ENCODE measurements around the gene RNU11. TPM values are rescaled to one million over a fixed set of nuclear protein-coding genes. Genes with fewer than 3 reads are reported as not detected.

RNU11 gene
- polyA plus RNA-seq, 1 donor (not counting 4 experiments of a cell fraction or from before 2014, with no cell fraction given) = not detected

DNA sequence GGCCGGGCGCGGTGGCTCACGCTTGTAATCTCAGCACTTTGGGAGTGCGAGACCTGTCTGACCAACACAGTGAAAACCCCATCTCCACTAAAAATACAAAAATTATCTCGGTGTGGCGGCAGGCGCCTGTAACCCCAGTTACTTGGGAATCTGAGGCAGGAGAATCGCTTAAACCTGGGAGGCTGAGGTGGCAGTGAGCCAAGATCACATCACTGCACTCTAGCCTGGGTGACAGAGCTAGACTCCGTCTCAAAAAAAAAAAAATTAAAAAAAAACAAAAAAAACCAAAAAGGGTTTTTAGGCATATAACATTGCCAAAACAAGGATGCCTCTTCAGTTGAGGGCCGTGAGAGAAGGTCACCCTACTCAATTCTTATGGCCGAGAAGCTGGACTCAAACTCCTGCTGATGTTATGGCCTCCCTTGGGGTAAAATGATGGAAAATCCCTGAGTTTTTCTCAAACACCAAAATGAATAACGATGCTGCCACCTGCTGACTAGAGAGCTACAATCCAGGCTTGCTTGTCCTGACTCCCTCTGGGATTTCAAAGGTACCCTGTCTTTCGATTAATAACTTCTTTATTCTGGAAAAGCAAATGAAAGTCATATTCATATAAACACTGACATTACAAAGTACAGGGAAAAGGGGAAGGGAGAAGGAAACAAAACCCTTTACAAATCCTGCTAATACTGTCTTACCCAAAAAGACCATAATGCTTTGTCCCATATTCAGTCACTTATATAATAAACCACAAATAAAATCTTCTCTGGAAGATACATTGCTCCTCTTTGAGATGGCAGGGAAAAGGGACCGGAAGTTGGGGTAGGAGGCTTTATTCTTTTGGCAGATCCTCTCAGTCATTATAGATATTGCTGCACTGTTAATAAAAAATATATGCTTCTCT lies 45.6 kb upstream of the RNU11 start:
- Histone ChIP-seq H3K9ac (ENCODE audit: control insufficient read depth, extremely low read depth, insufficient read depth, low read length) (peak overlapping the region; percentile 52), H3K4me1 (ENCODE audit: control insufficient read depth, extremely low read depth, insufficient read depth, low read length) (peaks cover 25% of the 10 kb centered on the region), H2AFZ (ENCODE audit: control insufficient read depth, low read length) (no peak overlapping the region), H3K4me3 (ENCODE audit: control insufficient read depth in 2 of 3, extremely low read depth in 1 of 3, insufficient read depth in 2 of 3, low read depth in 1 of 3, low read length in 3 of 3) (no peak overlapping the region), H4K20me1 (ENCODE audit: control insufficient read depth, extremely low read depth, insufficient read depth, low read length) (no peaks in the 10 kb centered on the region), H3K9me1 (ENCODE audit: control insufficient read depth, extremely low read depth, insufficient read depth, low read length) (no peaks in the 10 kb centered on the region), H3K9me3 (ENCODE audit: control insufficient read depth, low read depth, low read length) (no peaks in the 10 kb centered on the region), H3K79me2 (ENCODE audit: control insufficient read depth, insufficient read depth, low read length) (no peaks in the 10 kb centered on the region), H3K4me2 (ENCODE audit: control insufficient read depth, extremely low read depth, insufficient read depth, low read depth, low read length) (no peak overlapping the region), H3K27me3 (ENCODE audit: control insufficient read depth, extremely low read depth, insufficient read depth, low read length) (no peaks in the 10 kb centered on the region), H3K36me3 (ENCODE audit: control insufficient read depth in 2 of 2, extremely low read depth in 1 of 2, insufficient read depth in 2 of 2, low read length in 2 of 2) (peaks cover 14 to 20% of the 10 kb centered on the region in 2 experiments), H3K27ac (ENCODE audit: control insufficient read depth, insufficient read depth, low read length) (peak overlapping the region; percentile 65)
- no peak for TF ChIP-seq EZH2 (IDR thresholded peaks at IDR 0.05; ENCODE audit: low read length)
- TF ChIP-seq, protein P1, sequence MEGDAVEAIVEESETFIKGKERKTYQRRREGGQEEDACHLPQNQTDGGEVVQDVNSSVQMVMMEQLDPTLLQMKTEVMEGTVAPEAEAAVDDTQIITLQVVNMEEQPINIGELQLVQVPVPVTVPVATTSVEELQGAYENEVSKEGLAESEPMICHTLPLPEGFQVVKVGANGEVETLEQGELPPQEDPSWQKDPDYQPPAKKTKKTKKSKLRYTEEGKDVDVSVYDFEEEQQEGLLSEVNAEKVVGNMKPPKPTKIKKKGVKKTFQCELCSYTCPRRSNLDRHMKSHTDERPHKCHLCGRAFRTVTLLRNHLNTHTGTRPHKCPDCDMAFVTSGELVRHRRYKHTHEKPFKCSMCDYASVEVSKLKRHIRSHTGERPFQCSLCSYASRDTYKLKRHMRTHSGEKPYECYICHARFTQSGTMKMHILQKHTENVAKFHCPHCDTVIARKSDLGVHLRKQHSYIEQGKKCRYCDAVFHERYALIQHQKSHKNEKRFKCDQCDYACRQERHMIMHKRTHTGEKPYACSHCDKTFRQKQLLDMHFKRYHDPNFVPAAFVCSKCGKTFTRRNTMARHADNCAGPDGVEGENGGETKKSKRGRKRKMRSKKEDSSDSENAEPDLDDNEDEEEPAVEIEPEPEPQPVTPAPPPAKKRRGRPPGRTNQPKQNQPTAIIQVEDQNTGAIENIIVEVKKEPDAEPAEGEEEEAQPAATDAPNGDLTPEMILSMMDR (optimal IDR thresholded peaks at IDR 0.05 in 1 of 3, IDR thresholded peaks at IDR 0.05 in 1 of 3, conservative IDR thresholded peaks at IDR 0.05 in 1 of 3; ENCODE audit: extremely low read depth in 1 of 3, insufficient read depth in 2 of 3, low read length in 3 of 3) = peak; percentile 60 to 81 (median 75)
- dilution Hi-C loops (cut with MboI; ENCODE audit: extremely low pct_ligation_motif_present, low sequenced_read_pairs) = no loop called here
- no peak for DNase-seq (ENCODE audit: low read depth, low spot score)
- no peak for FAIRE-seq

DNA sequence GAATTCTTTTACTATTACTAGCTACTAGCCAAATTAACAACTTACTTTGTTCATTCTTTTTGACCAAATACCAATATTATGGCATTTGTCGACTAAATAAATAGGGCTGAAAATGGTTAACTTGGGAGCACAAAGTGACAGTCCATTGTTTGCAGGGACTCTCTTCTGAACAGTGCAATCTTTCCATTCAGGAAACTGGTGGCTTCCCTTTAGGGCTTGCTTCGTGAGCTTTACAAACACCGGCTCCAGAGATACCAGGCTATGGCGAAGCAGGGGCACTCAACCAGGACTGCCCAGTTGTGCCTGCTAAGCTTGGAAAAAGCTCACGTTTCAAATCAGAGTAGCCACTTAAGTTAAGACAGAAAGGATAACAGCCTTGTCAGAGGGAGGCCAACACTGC lies 44.0 kb upstream of the RNU11 start:
- Histone ChIP-seq H3K4me2 (ENCODE audit: control insufficient read depth, extremely low read depth, insufficient read depth, low read depth, low read length) (no peak overlapping the region), H4K20me1 (ENCODE audit: control insufficient read depth, extremely low read depth, insufficient read depth, low read length) (no peaks in the 10 kb centered on the region), H3K36me3 (ENCODE audit: control insufficient read depth in 2 of 2, extremely low read depth in 1 of 2, insufficient read depth in 2 of 2, low read length in 2 of 2) (peaks cover 14 to 20% of the 10 kb centered on the region in 2 experiments), H3K79me2 (ENCODE audit: control insufficient read depth, insufficient read depth, low read length) (no peaks in the 10 kb centered on the region), H3K27ac (ENCODE audit: control insufficient read depth, insufficient read depth, low read length) (no peak overlapping the region), H3K4me3 (ENCODE audit: control insufficient read depth in 2 of 3, extremely low read depth in 1 of 3, insufficient read depth in 2 of 3, low read depth in 1 of 3, low read length in 3 of 3) (no peak overlapping the region), H3K9me3 (ENCODE audit: control insufficient read depth, low read depth, low read length) (no peaks in the 10 kb centered on the region), H2AFZ (ENCODE audit: control insufficient read depth, low read length) (no peak overlapping the region), H3K9me1 (ENCODE audit: control insufficient read depth, extremely low read depth, insufficient read depth, low read length) (no peaks in the 10 kb centered on the region), H3K27me3 (ENCODE audit: control insufficient read depth, extremely low read depth, insufficient read depth, low read length) (no peaks in the 10 kb centered on the region), H3K4me1 (ENCODE audit: control insufficient read depth, extremely low read depth, insufficient read depth, low read length) (peaks cover 16% of the 10 kb centered on the region), H3K9ac (ENCODE audit: control insufficient read depth, extremely low read depth, insufficient read depth, low read length) (no peak overlapping the region)
- DNase-seq (ENCODE audit: low read depth, low spot score) (no peak), FAIRE-seq (no peak)
- dilution Hi-C loops (cut with MboI; ENCODE audit: extremely low pct_ligation_motif_present, low sequenced_read_pairs) = no loop called here
- TF ChIP-seq, protein P1 (optimal IDR thresholded peaks at IDR 0.05 in 1 of 3, IDR thresholded peaks at IDR 0.05 in 1 of 3, conservative IDR thresholded peaks at IDR 0.05 in 1 of 3; ENCODE audit: extremely low read depth in 1 of 3, insufficient read depth in 2 of 3, low read length in 3 of 3) = no peak
- TF ChIP-seq EZH2 (IDR thresholded peaks at IDR 0.05; ENCODE audit: low read length) = no peak
